H1 (cell line): Measurements from ENCODE around the gene FGD5. TPM values are rescaled to one million over a fixed set of nuclear protein-coding genes. Genes with fewer than 3 reads are reported as not detected.

Experiments
- CTCF ChIA-PET: fragments of 300-600 bp; sonication (Branson Sonifier 250); formaldehyde crosslinking; loops from one replicate; lab custom pipeline; 2021; ENCODE audit not compliant: partially characterized antibody; lab: Charles Lee
- POLR2A ChIA-PET: fragments of 300-600 bp; sonication (Branson Sonifier 250); formaldehyde crosslinking; loops from one replicate; lab custom pipeline; 2021; ENCODE audit warnings: inconsistent platforms; ENCODE audit not compliant: partially characterized antibody; lab: Charles Lee
- DNase-seq, 2 experiments: peaks; one replicate each; pipeline versions ENCODE4 v3.0.0 to v3.0.0-alpha.2; 2010 to 2022; ENCODE audit warnings: low spot score in 2 of 2, low read depth in 1 of 2, mixed read lengths in 1 of 2
- FAIRE-seq: peaks from 2 replicates; lab custom pipeline; 2011; peaks lifted over from hg19 to GRCh38; lab: Jason Lieb, UNC
- H2AFZ ChIP-seq: 2 replicates; pipeline ENCODE4 v1.8.1; 2012; ENCODE audit warnings: low read length, inconsistent platforms
- H2AK5ac ChIP-seq: 2 replicates; pipeline ENCODE4 v1.6.1; 2013; ENCODE audit warnings: low read depth, low read length
- H2BK120ac ChIP-seq: replicated peaks from 2 replicates; pipeline ENCODE3; 2013; ENCODE audit warnings: low read depth, low read length, inconsistent platforms
- H2BK12ac ChIP-seq: 2 replicates; pipeline ENCODE4 v1.6.1; 2013; ENCODE audit warnings: low read depth, low read length
- H2BK15ac ChIP-seq: 2 replicates; pipeline ENCODE4 v1.6.1; 2013; ENCODE audit warnings: low read length
- H2BK20ac ChIP-seq: 2 replicates; pipeline ENCODE4 v1.6.1; 2013; ENCODE audit warnings: low read length
- H2BK5ac ChIP-seq: 2 replicates; pipeline ENCODE4 v1.6.1; 2013; ENCODE audit warnings: low read depth, low read length
- H3K14ac ChIP-seq: 2 replicates; pipeline ENCODE4 v1.6.1; 2013; ENCODE audit warnings: inconsistent platforms; ENCODE audit not compliant: insufficient read length
- H3K18ac ChIP-seq: 2 replicates; pipeline ENCODE4 v1.6.1; 2013; ENCODE audit warnings: low read length; ENCODE audit errors: extremely low read depth
- H3K23ac ChIP-seq: 2 replicates; pipeline ENCODE4 v1.6.1; 2013; ENCODE audit warnings: inconsistent platforms; ENCODE audit not compliant: insufficient read length
- H3K23me2 ChIP-seq: 2 replicates; pipeline ENCODE4 v1.6.1; 2013; ENCODE audit warnings: low read depth, low read length
- H3K27ac ChIP-seq: 2 replicates; pipeline ENCODE4 v1.6.1; 2011; ENCODE audit warnings: low read depth, low read length, inconsistent platforms
- H3K27me3 ChIP-seq, 4 experiments: replicated peaks in 1 of 4; 1 replicate in 1 of 4; 2 replicates in 3 of 4; pipeline versions ENCODE4 v1.6.1 to v1.8.1; 2011 to 2013; ENCODE audit warnings: low read length in 3 of 4, mild to moderate bottlenecking in 3 of 4, inconsistent platforms in 2 of 4, mixed read lengths in 2 of 4, moderate library complexity in 1 of 4; ENCODE audit not compliant: control insufficient read depth in 3 of 4, insufficient read depth in 3 of 4; ENCODE audit errors: extremely low read depth in 1 of 4
- H3K36me3 ChIP-seq, 4 experiments: 2 replicates each; pipeline versions ENCODE4 v1.6.1 to v1.8.1; 2011 to 2013; ENCODE audit warnings: mild to moderate bottlenecking in 4 of 4, low read length in 3 of 4, moderate library complexity in 2 of 4, control low read depth in 1 of 4, inconsistent platforms in 1 of 4; ENCODE audit not compliant: insufficient read depth in 4 of 4, control insufficient read depth in 2 of 4
- H3K4ac ChIP-seq: replicated peaks from 2 replicates; pipeline ENCODE3; 2013; ENCODE audit warnings: low read length, low read depth, mixed read lengths, inconsistent platforms; ENCODE audit not compliant: insufficient read length
- H3K4me1 ChIP-seq, 4 experiments: replicated peaks in 1 of 4; 1 replicate in 1 of 4; 2 replicates in 3 of 4; pipeline versions ENCODE4 v1.6.1 to v1.8.1; 2011 to 2013; ENCODE audit warnings: low read length in 3 of 4, inconsistent platforms in 2 of 4, mixed read lengths in 1 of 4; ENCODE audit not compliant: insufficient read depth in 4 of 4, control insufficient read depth in 3 of 4
- H3K4me2 ChIP-seq, 2 experiments: 2 replicates each; pipeline versions ENCODE4 v1.6.1 to v1.8.1; 2011 to 2013; ENCODE audit warnings: low read depth in 2 of 2, low read length in 2 of 2, control low read depth in 1 of 2, inconsistent platforms in 1 of 2, mild to moderate bottlenecking in 1 of 2; ENCODE audit not compliant: insufficient read depth in 1 of 2
- H3K4me3 ChIP-seq, 4 experiments: fragments of 200-600, 300-600 bp in 1 of 4; sonication (generic), shearing (Covaris generic), sonication (Bioruptor Twin) in 1 of 4; 2 replicates each; pipeline versions ENCODE4 v1.5.1 to v1.8.1; 2011 to 2016; ENCODE audit warnings: low read length in 4 of 4, low read depth in 3 of 4, control low read depth in 2 of 4, inconsistent platforms in 2 of 4, mild to moderate bottlenecking in 2 of 4, mixed read lengths in 1 of 4, moderate library complexity in 1 of 4; ENCODE audit not compliant: insufficient read depth in 2 of 4; ENCODE audit errors: extremely low read depth in 1 of 4
- H3K56ac ChIP-seq: replicated peaks from 2 replicates; pipeline ENCODE3; 2013; ENCODE audit warnings: low read depth, mild to moderate bottlenecking, mixed read lengths, low read length, inconsistent platforms; ENCODE audit not compliant: insufficient read length
- H3K79me1 ChIP-seq: 2 replicates; pipeline ENCODE4 v1.6.1; 2013; ENCODE audit warnings: low read depth, low read length, control low read depth
- H3K79me2 ChIP-seq, 2 experiments: 2 replicates each; pipeline versions ENCODE4 v1.6.1 to v1.8.1; 2012 to 2013; ENCODE audit warnings: low read length in 2 of 2, mild to moderate bottlenecking in 2 of 2, inconsistent platforms in 1 of 2; ENCODE audit not compliant: insufficient read depth in 2 of 2, control insufficient read depth in 1 of 2
- H3K9ac ChIP-seq, 4 experiments: replicated peaks in 1 of 4; 1 replicate in 1 of 4; 2 replicates in 3 of 4; pipeline versions ENCODE4 v1.6.1 to v1.8.1; 2011 to 2013; ENCODE audit warnings: low read depth in 3 of 4, low read length in 3 of 4, control low read depth in 2 of 4, mild to moderate bottlenecking in 2 of 4, moderate library complexity in 2 of 4, inconsistent platforms in 1 of 4; ENCODE audit errors: extremely low read depth in 1 of 4
- H3K9me3 ChIP-seq, 2 experiments: 2 replicates each; pipeline versions ENCODE4 v1.6.1 to v1.8.1; 2012 to 2013; ENCODE audit warnings: mild to moderate bottlenecking in 2 of 2, moderate library complexity in 2 of 2, control low read depth in 1 of 2, inconsistent platforms in 1 of 2, low read depth in 1 of 2, low read length in 1 of 2, mixed read lengths in 1 of 2; ENCODE audit not compliant: insufficient read depth in 2 of 2
- H4K20me1 ChIP-seq, 2 experiments: replicated peaks in 1 of 2; 2 replicates each; pipeline versions ENCODE3 to v1.8.1; 2011 to 2013; ENCODE audit warnings: inconsistent platforms in 2 of 2, low read length in 2 of 2, mild to moderate bottlenecking in 1 of 2; ENCODE audit not compliant: insufficient read depth in 2 of 2, control insufficient read depth in 1 of 2
- H4K5ac ChIP-seq: 2 replicates; pipeline ENCODE4 v1.6.1; 2013; ENCODE audit warnings: low read length, low read depth, mixed read lengths, inconsistent platforms; ENCODE audit not compliant: insufficient read length
- H4K8ac ChIP-seq: 2 replicates; pipeline ENCODE4 v1.8.0; 2013; ENCODE audit warnings: mild to moderate bottlenecking, moderate library complexity, low read length, inconsistent platforms; ENCODE audit not compliant: insufficient read depth; ENCODE audit errors: extremely low read depth
- H4K91ac ChIP-seq: replicated peaks from 2 replicates; pipeline ENCODE3; 2013; ENCODE audit warnings: low read length, mixed read lengths, inconsistent platforms; ENCODE audit not compliant: insufficient read length
- RBBP5 ChIP-seq: IDR thresholded peaks from 2 replicates; pipeline ENCODE4 v1.7.1; 2012; ENCODE audit warnings: low read depth, mild to moderate bottlenecking, inconsistent platforms, low read length, moderate library complexity, borderline replicate concordance
- SP1 ChIP-seq: IDR thresholded peaks from 2 replicates; pipeline ENCODE4 v1.6.1; 2011; ENCODE audit warnings: low read depth, low read length
- WGBS, 2 experiments: shearing (Covaris generic) in 1 of 2; methylation state at CpG; one replicate each; pipeline versions ENCODE4 v1.1.6 to v1.1.7; 2013 to 2015; ENCODE audit warnings: low lambda C conversion rate in 2 of 2, mixed read lengths in 2 of 2, inconsistent platforms in 1 of 2, low coverage in 1 of 2, missing lambda C conversion rate in 1 of 2; ENCODE audit not compliant: insufficient replicate concordance in 2 of 2, insufficient coverage in 1 of 2, insufficient read length in 1 of 2; ENCODE audit errors: extremely low coverage in 1 of 2, missing lambda C conversion rate in 1 of 2; 5-methylcytosine and 5-hydroxymethylcytosine counted together
- polyA plus RNA-seq, 7 experiments: library from polyadenylated mRNA; depleted of rRNA in 3 of 7; stranded (reverse) in 5 of 7; unstranded in 2 of 7; fragments of >200 nt in 5 of 7; fragments of 200-250 nt in 2 of 7; gene quantifications; 1 replicate in 5 of 7; 2 replicates in 1 of 7; 4 replicates in 1 of 7; pipeline versions ENCODE4 v1.2.1 to v1.2.3, GENCODE V29; 2011 to 2013; ENCODE audit warnings: missing spikeins in 2 of 7, mixed read lengths in 2 of 7
- total RNA-seq: library from RNA; stranded (reverse); fragmentation: NEBNext Ultra II Directional; extraction: Animal tissue kit (Norgen Biotek cat#: 25700); gene quantifications from 2 replicates; pipeline ENCODE4 v1.2.1, GENCODE V29; 2021
- TF ChIP-seq, protein P1 (sequence below): IDR thresholded peaks from 2 replicates; pipeline ENCODE4 v1.6.1; 2011; ENCODE audit warnings: low read length, improper control_type of control experiment

The FGD5 gene
- total and polyA plus RNA-seq, 2 of the 8 experiments (the other 6 are each of a cell fraction or from before 2014, with no cell fraction given): 4.7 to 14.3 TPM

- Histone ChIP-seq H4K91ac (peak overlapping the region; percentile 42), H3K14ac (no peak overlapping the region), H2AK5ac (no peak overlapping the region), H4K20me1 (no peaks in the 10 kb centered on the region), H2BK15ac (no peak overlapping the region), H3K4me3 (no peak overlapping the region), H2BK5ac (no peak overlapping the region), H3K56ac (no peak overlapping the region), H4K8ac (peak overlapping the region; percentile 79), H3K27ac (no peak overlapping the region), H3K27me3 (no peaks in the 10 kb centered on the region), H2BK120ac (no peak overlapping the region), H3K9ac (peak overlapping the region in 2 of 4 experiments; percentile 20 to 38; a peak in 1 of 7 replicates), H3K79me1 (no peaks in the 10 kb centered on the region), H3K36me3 (no peaks in the 10 kb centered on the region), H3K4me2 (peak overlapping the region; percentile 35 to 37; a peak in 3 of 4 replicates), H3K9me3 (no peaks in the 10 kb centered on the region), H3K79me2 (no peaks in the 10 kb centered on the region)
- DNase-seq (peak in 1 of 2 experiments; percentile 51), FAIRE-seq (no peak)
- CTCF ChIA-PET: interaction anchor here (0.8 to 2.9 kb wide), 10 partner anchors 10 to 117 kb away, joined by 3 to 18 read pairs (median 4); partner anchors contain the start of gene C3orf20
- WGBS, 2 experiments: 86% methylated on average over 6 of the region's 6 CpGs; no CpG with 5 or more reads in 1 of the 2 experiments
- TF ChIP-seq RBBP5 (no peak), SP1 (no peak)
- TF ChIP-seq, protein P1, sequence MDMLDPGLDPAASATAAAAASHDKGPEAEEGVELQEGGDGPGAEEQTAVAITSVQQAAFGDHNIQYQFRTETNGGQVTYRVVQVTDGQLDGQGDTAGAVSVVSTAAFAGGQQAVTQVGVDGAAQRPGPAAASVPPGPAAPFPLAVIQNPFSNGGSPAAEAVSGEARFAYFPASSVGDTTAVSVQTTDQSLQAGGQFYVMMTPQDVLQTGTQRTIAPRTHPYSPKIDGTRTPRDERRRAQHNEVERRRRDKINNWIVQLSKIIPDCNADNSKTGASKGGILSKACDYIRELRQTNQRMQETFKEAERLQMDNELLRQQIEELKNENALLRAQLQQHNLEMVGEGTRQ: no peak
- TF ChIP-seq, all 59 proteins: peak for 0
- H3K18ac ChIP-seq: no peak overlapping the region; the same call in 1 of the 2 replicates
- no peak overlapping the region for H3K4ac ChIP-seq
- no peak overlapping the region for H3K23ac ChIP-seq
- peak overlapping the region; percentile 87; the same call in 1 of the 2 replicates for H2BK12ac ChIP-seq
- H4K5ac ChIP-seq: no peak overlapping the region
- peak overlapping the region; percentile 72; the same call in 1 of the 2 replicates for H2BK20ac ChIP-seq
- peak overlapping the region; percentile 77 for H2AFZ ChIP-seq
- peaks cover 3 to 18% (median 14%) of the 10 kb centered on the region in 4 experiments for H3K4me1 ChIP-seq
- H3K23me2 ChIP-seq: no peaks in the 10 kb centered on the region
- POLR2A ChIA-PET: no interaction called here
Observed at GRCh38 chr3:14773691-14774128, 45.1 kb upstream of the FGD5 start.
